Measurements from ENCODE around the gene NINJ2. TPM values are rescaled to one million over a fixed set of nuclear protein-coding genes. Genes with fewer than 3 reads are reported as not detected.

NINJ2 gene
- total RNA-seq (2013; cell fraction: nucleolus; rRNA removed): 1.5 and 1.8 TPM in 2 replicates
- total RNA-seq (2014; rRNA removed) (15.6 and 19.1 TPM in 2 replicates), total RNA-seq (2014; rRNA removed; fragmentation: Illumina TruSeq; extraction: Trizol) (12.0 and 14.0 TPM in 2 replicates), total RNA-seq (2021) (13.5 and 14.8 TPM in 2 replicates), polyA plus RNA-seq (2011; rRNA removed) (4.8 and 8.9 TPM in 2 replicates), polyA plus RNA-seq (2014; fragmentation: Illumina TruSeq; extraction: Trizol) (10.2 and 19.7 TPM in 2 replicates), polyA plus RNA-seq (2014; fragmentation: Nextera tagmentation; extraction: Ambion mirVana) (10 to 100 TPM; 36.6 to 51.6 TPM), polyA plus RNA-seq (2014; rRNA removed) (18.5 and 22.9 TPM in 2 replicates), polyA plus RNA-seq (2016; fragmentation: Nextera tagmentation; extraction: Ambion mirVana) (10 to 100 TPM; 22.9 to 24.2 TPM), polyA minus RNA-seq (2011; rRNA and poly(A)+ RNA removed) (13.2 and 19.5 TPM in 2 replicates), Bru-seq, nascent RNA (percentile 41 among the genes with signal in this experiment), BruChase-seq, experiment 1, labeled RNA remaining after a 6-hour chase (percentile 41 among the genes with signal in this experiment), BruChase-seq, experiment 2, labeled RNA remaining after a 2-hour chase (percentile 40 among the genes with signal in this experiment)
- polyA plus RNA-seq (2011; ENCODE audit: low read depth): 11.9 TPM
- 18.9 and 23.4 TPM in 2 replicates for polyA plus RNA-seq (2011; cell fraction: cytosol; rRNA removed)
- 6.9 and 10.1 TPM in 2 replicates for polyA plus RNA-seq (2011; cell fraction: nucleus; rRNA removed)
- 11.3 and 16.1 TPM in 2 replicates for polyA plus RNA-seq (2012)
- 5.4 TPM in 1 of 2 replicates, not detected in the other for polyA minus RNA-seq (2011; cell fraction: cytosol; rRNA and poly(A)+ RNA removed)
- 1.1 and 1.6 TPM in 2 replicates for polyA minus RNA-seq (2011; cell fraction: nucleus; rRNA and poly(A)+ RNA removed)
- long read RNA-seq, experiment 1, transcript NINJ2-205 (4 exons, 670 nt): major isoform, 7 of 10 reads
- long read RNA-seq, experiment 1, partial matches to known transcripts: 2 of 10 reads
- long read RNA-seq, experiment 1, other reads (novel, unspliced or antisense): 1 of 10 reads
- long read RNA-seq, experiment 2, transcript NINJ2-205 (4 exons, 670 nt): major isoform, 21 of 28 reads
- long read RNA-seq, experiment 2, partial matches to known transcripts: 0 of 28 reads
- long read RNA-seq, experiment 2, other reads (novel, unspliced or antisense): 4 of 28 reads

- Histone ChIP-seq H3K4me3 (no peak within 1 kb of the TSS), H3K27ac (ENCODE audit: control insufficient read depth, insufficient read depth) (peak within 1 kb of the TSS; percentile 17), H4K20me1 (ENCODE audit: control insufficient read depth, insufficient read depth) (no peaks in the 10 kb centered on the region), H3K4me2 (ENCODE audit: control insufficient read depth, insufficient read depth) (peak within 1 kb of the TSS; percentile 25; the same call in 1 of the 2 replicates), H2AFZ (ENCODE audit: control insufficient read depth, low read depth, low read length) (peak within 1 kb of the TSS; percentile 73), H3K9me3 (replicated peaks; ENCODE audit: control insufficient read depth, insufficient read depth, low read length) (no peaks in the 10 kb centered on the region; the same call in 2 of the 3 replicates), H3K9ac (ENCODE audit: control insufficient read depth, insufficient read depth, low read length) (peak within 1 kb of the TSS; percentile 16; the same call in 1 of the 2 replicates), H3K27me3 (replicated peaks in 1 of 2; ENCODE audit: control insufficient read depth in 2 of 2, insufficient read depth in 2 of 2, low read length in 1 of 2) (no peaks in the 10 kb centered on the region), H3K79me2 (ENCODE audit: control insufficient read depth, insufficient read depth, low read length) (no peaks in the 10 kb centered on the region), H3K4me1 (ENCODE audit: control insufficient read depth, insufficient read depth, low read length) (peaks cover 63% of the 10 kb centered on the region), H3K36me3 (ENCODE audit: control insufficient read depth in 2 of 2, insufficient read depth in 2 of 2, low read length in 1 of 2) (no peaks in the 10 kb centered on the region)
- no peak for DNase-seq (ENCODE audit: low read depth, low spot score)
- POLR2A ChIA-PET: interaction anchor here (0.6 to 2.7 kb wide), 9 partner anchors 10 to 151 kb away, joined by 3 to 9 read pairs (median 3); no protein-coding TSS in a partner anchor
- intact Hi-C loops (cut with micrococcal nuclease; ENCODE audit: unreplicated experiment): no loop called here
- no peak for ATAC-seq
- CTCF ChIA-PET: interaction anchor here (1.0 to 1.9 kb wide), 5 partner anchors 10 to 151 kb away, joined by 3 to 5 read pairs (median 4); no protein-coding TSS in a partner anchor
- 25% methylated on average over 17 of the region's 17 CpGs for WGBS (ENCODE audit: insufficient coverage, insufficient replicate concordance, low lambda C conversion rate, missing lambda C conversion rate)
- TF ChIP-seq EP300 (IDR thresholded peaks at IDR 0.05; ENCODE audit: borderline replicate concordance in 1 of 2, control insufficient read depth in 1 of 2, low read depth in 2 of 2, low read length in 2 of 2) (no peak), BHLHE40 (IDR thresholded peaks at IDR 0.05; ENCODE audit: borderline replicate concordance in 1 of 2, low read depth in 2 of 2, low read length in 1 of 2) (peak in 1 of 2 experiments; percentile 8; a peak in 1 of 4 replicates), PBX3 (IDR thresholded peaks at IDR 0.05; ENCODE audit: insufficient replicate concordance, low read depth, low read length) (no peak), FOXM1 (IDR thresholded peaks at IDR 0.05; ENCODE audit: low read depth, low read length) (no peak), KDM1A (IDR thresholded peaks at IDR 0.05; ENCODE audit: borderline replicate concordance) (no peak), JUNB (IDR thresholded peaks at IDR 0.05) (0 out of 2 replicates have a peak, but pooled peaks have one; percentile 12), ATF2 (IDR thresholded peaks at IDR 0.05; ENCODE audit: low read length) (no peak)
- BruUV-seq (replicated peaks): no TSS peak
- SMC1A ChIA-PET (ENCODE audit: uncharacterized antibody, unreplicated experiment): interaction anchor here (0.6 to 2.0 kb wide), 13 partner anchors 10 to 148 kb away, joined by 3 to 11 read pairs (median 5); no protein-coding TSS in a partner anchor
- in situ Hi-C loops (cut with MboI): no loop called here
- no peak for FAIRE-seq
- RAD21 ChIA-PET (ENCODE audit: unreplicated experiment): interaction anchor here (0.6 to 2.6 kb wide), 10 partner anchors 10 to 150 kb away, joined by 3 to 16 read pairs (median 4); no protein-coding TSS in a partner anchor
These were observed at the start of gene NINJ2 for GRCh38 chr12:663293-663871. Gene NINJ2, minus strand, starts transcription at chr12:663445. Its CDS starts 85 bp downstream, at chr12:663360.

Data from GM12878 (cell line).